Measurements from ENCODE around the gene CTSW.
"Not testable (repeated sequence)": the region's sequence is repeated elsewhere in the genome, so short reads cannot be mapped to it uniquely, and the experiment has no call there.

- not testable (repeated sequence) for TF ChIP-seq CTCF (optimal IDR thresholded peaks at IDR 0.05 in 1 of 3, IDR thresholded peaks at IDR 0.05 in 1 of 3, conservative IDR thresholded peaks at IDR 0.05 in 1 of 3; ENCODE audit: extremely low read depth in 1 of 3, insufficient read depth in 2 of 3, low read length in 3 of 3); EZH2 (IDR thresholded peaks at IDR 0.05; ENCODE audit: low read length)
These were observed 30.9 kb upstream of the CTSW start for GRCh38 chr11:65848693-65849092.
